Activated naive CD4-positive, alpha-beta T cell treated with anti-CD3 and anti-CD28 coated beads, Interleukin-2, amount 50 U/mL, for 24 hours (primary cell): Measurements from ENCODE around the gene LPAR5.
"Not testable (repeated sequence)": the region's sequence is repeated elsewhere in the genome, so short reads cannot be mapped to it uniquely, and the experiment has no call there.

Experiments
- H3K27ac Mint-ChIP-seq: one replicate; pipeline ENCODE4 v1.8.0; 2021; ENCODE audit warnings: mild to moderate bottlenecking, mixed read lengths
- H3K27me3 Mint-ChIP-seq: one replicate; pipeline ENCODE4 v1.8.0; 2021; ENCODE audit warnings: mixed read lengths
- H3K36me3 Mint-ChIP-seq: one replicate; pipeline ENCODE4 v1.8.0; 2021; ENCODE audit warnings: mixed read lengths
- H3K4me1 Mint-ChIP-seq: one replicate; pipeline ENCODE4 v1.8.0; 2021; ENCODE audit warnings: mixed read lengths
- H3K4me3 Mint-ChIP-seq: one replicate; pipeline ENCODE4 v1.8.0; 2021; ENCODE audit warnings: mild to moderate bottlenecking, mixed read lengths
- H3K9me3 Mint-ChIP-seq: one replicate; pipeline ENCODE4 v1.8.0; 2021; ENCODE audit warnings: mixed read lengths

LPAR5 gene

GRCh38 chr12:6603095-6603567 lies 32.6 kb downstream of the LPAR5 start:
- peaks cover 32% of the 10 kb centered on the region for H3K36me3 Mint-ChIP-seq
- no peaks in the 10 kb centered on the region for H3K27me3 Mint-ChIP-seq
- H3K4me1 Mint-ChIP-seq, result peaks cover 51% of the 10 kb centered on the region

GRCh38 chr12:6602526-6602925 lies 33.2 kb downstream of the LPAR5 start:
- Mint-ChIP-seq H3K27ac (peak overlapping the region; percentile 76), H3K4me1 (peaks cover 55% of the 10 kb centered on the region), H3K9me3 (no peaks in the 10 kb centered on the region), H3K4me3 (peak overlapping the region; percentile 86), H3K27me3 (no peaks in the 10 kb centered on the region), H3K36me3 (peaks cover 34% of the 10 kb centered on the region)

More at GRCh38 chr12:6603095-6603567, 32.6 kb downstream of the LPAR5 start:
- Mint-ChIP-seq H3K27ac (peak overlapping the region; percentile 84), H3K4me3 (peak overlapping the region; percentile 86), H3K9me3 (no peaks in the 10 kb centered on the region)

- H3K9me3 Mint-ChIP-seq, H3K4me3 Mint-ChIP-seq, H3K27me3 Mint-ChIP-seq: not testable (repeated sequence)
- Mint-ChIP-seq H3K4me1 (peaks cover 32% of the 10 kb centered on the region), H3K27ac (peak overlapping the region; percentile 46), H3K36me3 (peaks cover 35% of the 10 kb centered on the region)
Measured at GRCh38 chr12:6595673-6596072, 40.1 kb downstream of the LPAR5 start.

- no peak overlapping the region for H3K4me3 Mint-ChIP-seq
- H3K36me3 Mint-ChIP-seq, result peaks cover 23% of the 10 kb centered on the region
- H3K9me3 Mint-ChIP-seq, result no peaks in the 10 kb centered on the region
- peaks cover 29% of the 10 kb centered on the region for H3K4me1 Mint-ChIP-seq
- no peaks in the 10 kb centered on the region for H3K27me3 Mint-ChIP-seq
- H3K27ac Mint-ChIP-seq, result no peak overlapping the region
Measured at GRCh38 chr12:6592087-6592486, 43.7 kb downstream of the LPAR5 start.

- H3K27me3 Mint-ChIP-seq, H3K4me1 Mint-ChIP-seq, H3K27ac Mint-ChIP-seq, H3K4me3 Mint-ChIP-seq, H3K9me3 Mint-ChIP-seq: not testable (repeated sequence)
- H3K36me3 Mint-ChIP-seq, result peaks cover 17% of the 10 kb centered on the region
Measured at GRCh38 chr12:6586569-6586968, 49.2 kb downstream of the LPAR5 start.

- no peak overlapping the region for H3K4me3 Mint-ChIP-seq
- H3K27me3 Mint-ChIP-seq, result no peaks in the 10 kb centered on the region
- peaks cover 18% of the 10 kb centered on the region for H3K36me3 Mint-ChIP-seq
- H3K9me3 Mint-ChIP-seq, result no peaks in the 10 kb centered on the region
- H3K4me1 Mint-ChIP-seq, result no peaks in the 10 kb centered on the region
- no peak overlapping the region for H3K27ac Mint-ChIP-seq
Measured at GRCh38 chr12:6584293-6584692, 51.5 kb downstream of the LPAR5 start.

GRCh38 chr12:6582959-6583358 lies 52.8 kb downstream of the LPAR5 start:
- no peak overlapping the region for H3K4me3 Mint-ChIP-seq

GRCh38 chr12:6582196-6582595 lies 53.6 kb downstream of the LPAR5 start:
- Mint-ChIP-seq H3K27me3 (no peaks in the 10 kb centered on the region), H3K4me3 (no peak overlapping the region), H3K27ac (peak overlapping the region; percentile 30), H3K36me3 (peaks cover 23% of the 10 kb centered on the region), H3K4me1 (peaks cover 3% of the 10 kb centered on the region), H3K9me3 (no peaks in the 10 kb centered on the region)

More at GRCh38 chr12:6582959-6583358, 52.8 kb downstream of the LPAR5 start:
- H3K9me3 Mint-ChIP-seq, result no peaks in the 10 kb centered on the region
- no peaks in the 10 kb centered on the region for H3K27me3 Mint-ChIP-seq
- peak overlapping the region; percentile 55 for H3K27ac Mint-ChIP-seq
- H3K36me3 Mint-ChIP-seq, result peaks cover 22% of the 10 kb centered on the region
- peaks cover 3% of the 10 kb centered on the region for H3K4me1 Mint-ChIP-seq

GRCh38 chr12:6575648-6576047 lies 60.1 kb downstream of the LPAR5 start:
- no peak overlapping the region for H3K27ac Mint-ChIP-seq
- peaks cover 31% of the 10 kb centered on the region for H3K36me3 Mint-ChIP-seq
- peaks cover 13% of the 10 kb centered on the region for H3K4me1 Mint-ChIP-seq
- H3K4me3 Mint-ChIP-seq, result no peak overlapping the region
- H3K9me3 Mint-ChIP-seq, result no peaks in the 10 kb centered on the region
- no peaks in the 10 kb centered on the region for H3K27me3 Mint-ChIP-seq

GRCh38 chr12:6574576-6575295 lies 61.0 kb downstream of the LPAR5 start:
- H3K4me1 Mint-ChIP-seq, result peaks cover 21% of the 10 kb centered on the region
- H3K9me3 Mint-ChIP-seq, result no peaks in the 10 kb centered on the region
- no peak overlapping the region for H3K4me3 Mint-ChIP-seq
- H3K27ac Mint-ChIP-seq, result peak overlapping the region; percentile 66
- H3K36me3 Mint-ChIP-seq, result peaks cover 33% of the 10 kb centered on the region
- H3K27me3 Mint-ChIP-seq, result no peaks in the 10 kb centered on the region

- Mint-ChIP-seq H3K4me1 (peaks cover 27% of the 10 kb centered on the region), H3K36me3 (peaks cover 32% of the 10 kb centered on the region), H3K27ac (peak overlapping the region; percentile 41), H3K9me3 (no peaks in the 10 kb centered on the region), H3K27me3 (no peaks in the 10 kb centered on the region), H3K4me3 (no peak overlapping the region)
Measured at GRCh38 chr12:6573001-6573400, 62.8 kb downstream of the LPAR5 start.

- H3K4me3 Mint-ChIP-seq, result peak overlapping the region; percentile 59
- no peaks in the 10 kb centered on the region for H3K27me3 Mint-ChIP-seq
- peak overlapping the region; percentile 43 for H3K27ac Mint-ChIP-seq
- no peaks in the 10 kb centered on the region for H3K9me3 Mint-ChIP-seq
- H3K36me3 Mint-ChIP-seq, result peaks cover 37% of the 10 kb centered on the region
- H3K4me1 Mint-ChIP-seq, result peaks cover 45% of the 10 kb centered on the region
Measured at GRCh38 chr12:6570264-6570887, 65.4 kb downstream of the LPAR5 start.

GRCh38 chr12:6569786-6570185 lies 66.0 kb downstream of the LPAR5 start:
- H3K27me3 Mint-ChIP-seq, result no peaks in the 10 kb centered on the region
- H3K4me1 Mint-ChIP-seq, result peaks cover 48% of the 10 kb centered on the region
- peak overlapping the region; percentile 59 for H3K4me3 Mint-ChIP-seq
- H3K27ac Mint-ChIP-seq, result peak overlapping the region; percentile 43
- H3K36me3 Mint-ChIP-seq, result peaks cover 37% of the 10 kb centered on the region
- H3K9me3 Mint-ChIP-seq, result no peaks in the 10 kb centered on the region

GRCh38 chr12:6569312-6569711 lies 66.4 kb downstream of the LPAR5 start:
- no peaks in the 10 kb centered on the region for H3K9me3 Mint-ChIP-seq
- H3K36me3 Mint-ChIP-seq, result peaks cover 34% of the 10 kb centered on the region
- no peak overlapping the region for H3K27ac Mint-ChIP-seq
- H3K4me1 Mint-ChIP-seq, result peaks cover 52% of the 10 kb centered on the region
- peak overlapping the region; percentile 59 for H3K4me3 Mint-ChIP-seq
- H3K27me3 Mint-ChIP-seq, result no peaks in the 10 kb centered on the region
